ENCODE measurements around the gene ANXA3.

- TF ChIP-seq, protein P1, sequence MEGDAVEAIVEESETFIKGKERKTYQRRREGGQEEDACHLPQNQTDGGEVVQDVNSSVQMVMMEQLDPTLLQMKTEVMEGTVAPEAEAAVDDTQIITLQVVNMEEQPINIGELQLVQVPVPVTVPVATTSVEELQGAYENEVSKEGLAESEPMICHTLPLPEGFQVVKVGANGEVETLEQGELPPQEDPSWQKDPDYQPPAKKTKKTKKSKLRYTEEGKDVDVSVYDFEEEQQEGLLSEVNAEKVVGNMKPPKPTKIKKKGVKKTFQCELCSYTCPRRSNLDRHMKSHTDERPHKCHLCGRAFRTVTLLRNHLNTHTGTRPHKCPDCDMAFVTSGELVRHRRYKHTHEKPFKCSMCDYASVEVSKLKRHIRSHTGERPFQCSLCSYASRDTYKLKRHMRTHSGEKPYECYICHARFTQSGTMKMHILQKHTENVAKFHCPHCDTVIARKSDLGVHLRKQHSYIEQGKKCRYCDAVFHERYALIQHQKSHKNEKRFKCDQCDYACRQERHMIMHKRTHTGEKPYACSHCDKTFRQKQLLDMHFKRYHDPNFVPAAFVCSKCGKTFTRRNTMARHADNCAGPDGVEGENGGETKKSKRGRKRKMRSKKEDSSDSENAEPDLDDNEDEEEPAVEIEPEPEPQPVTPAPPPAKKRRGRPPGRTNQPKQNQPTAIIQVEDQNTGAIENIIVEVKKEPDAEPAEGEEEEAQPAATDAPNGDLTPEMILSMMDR (IDR thresholded peaks at IDR 0.05), result no peak
- TF ChIP-seq EZH2 (IDR thresholded peaks at IDR 0.05), result no peak
Measured at GRCh38 chr4:78625073-78625472, 73.5 kb downstream of the ANXA3 start.
